GM21717 (cell line): ENCODE data around the gene MVB12B.
A peak's percentile ranks its signal among the peaks of the same experiment; 100 is the strongest.

Experiments
- ATAC-seq: cut with Tn5 transposase; IDR thresholded peaks from one replicate; pipeline ENCODE4 v1.9.1; 2021; ENCODE audit warnings: mild to moderate bottlenecking, moderate library complexity; ENCODE audit not compliant: unreplicated experiment

Gene MVB12B

DNA sequence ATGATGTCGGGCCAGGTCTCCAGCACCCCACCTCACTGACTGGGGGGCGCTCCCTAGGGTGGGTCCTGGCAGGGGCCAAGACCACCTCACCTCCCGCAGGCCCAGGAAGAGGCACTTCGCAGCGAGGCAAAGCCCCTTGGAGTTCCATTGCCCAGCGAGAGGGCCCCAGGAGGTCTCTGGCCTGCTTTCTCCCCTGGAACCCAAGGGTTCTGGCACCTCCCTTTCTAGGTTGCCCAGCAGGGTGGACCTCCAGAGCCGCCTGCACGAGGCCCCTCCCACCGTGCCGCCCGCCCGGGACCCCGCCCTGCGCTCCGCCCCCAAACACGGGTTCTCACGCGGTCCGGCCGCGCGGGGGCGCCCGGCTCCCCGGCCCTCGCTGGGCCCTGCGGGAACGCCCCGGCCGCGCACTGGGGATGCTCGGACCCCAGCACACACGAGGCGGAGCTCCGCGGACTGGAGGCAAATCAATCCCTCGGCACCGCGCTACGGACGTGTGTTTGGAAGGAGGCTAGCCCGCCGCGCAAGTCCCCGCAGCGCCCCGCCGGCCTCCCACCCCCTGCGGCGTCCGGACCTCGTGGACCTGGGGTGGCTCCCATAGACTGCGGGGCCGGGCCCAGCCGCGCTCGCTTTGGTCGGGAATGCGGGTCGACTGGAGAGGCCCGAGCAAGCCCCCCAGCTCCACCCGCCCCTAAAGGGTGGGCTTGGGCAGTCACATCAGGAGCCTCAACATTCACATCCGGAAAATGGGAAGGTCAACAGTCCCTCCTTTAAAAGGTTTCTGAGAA is 187.6 kb downstream of the MVB12B start:
- ATAC-seq = no peak

- ATAC-seq = no peak
Measured at GRCh38 chr9:126515001-126515872, 188.6 kb downstream of the MVB12B start.

DNA sequence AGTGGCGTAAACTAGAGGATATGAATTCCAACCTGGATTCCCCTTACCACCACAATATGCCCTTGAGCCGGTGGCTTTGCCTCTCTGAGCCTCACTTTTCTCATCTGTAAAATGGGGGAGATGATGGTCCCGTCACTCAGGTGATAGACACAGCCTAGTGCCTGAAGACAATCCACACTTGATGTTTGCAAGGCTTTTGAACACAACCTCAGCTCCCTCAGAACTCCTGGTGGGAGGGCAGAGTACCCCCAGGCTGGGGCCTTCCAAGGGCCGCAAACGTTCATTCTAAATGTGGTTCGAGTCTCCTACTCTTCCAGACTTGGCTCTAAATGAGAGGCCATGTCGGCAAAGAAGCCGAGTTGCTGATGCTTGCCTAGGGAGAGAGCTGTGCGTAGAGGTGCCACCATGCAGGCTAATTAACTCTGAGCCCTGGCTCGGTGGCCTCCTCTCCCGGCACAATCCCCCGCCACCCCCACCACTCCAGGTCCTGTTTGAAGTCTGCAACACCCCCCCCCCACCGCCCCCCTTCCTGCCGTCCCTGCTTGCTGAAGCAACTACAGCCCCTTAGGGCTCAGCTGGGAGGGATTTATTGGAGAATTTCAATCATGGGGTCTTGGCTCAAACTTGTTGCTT is 189.4 kb downstream of the MVB12B start:
- no peak for ATAC-seq

DNA sequence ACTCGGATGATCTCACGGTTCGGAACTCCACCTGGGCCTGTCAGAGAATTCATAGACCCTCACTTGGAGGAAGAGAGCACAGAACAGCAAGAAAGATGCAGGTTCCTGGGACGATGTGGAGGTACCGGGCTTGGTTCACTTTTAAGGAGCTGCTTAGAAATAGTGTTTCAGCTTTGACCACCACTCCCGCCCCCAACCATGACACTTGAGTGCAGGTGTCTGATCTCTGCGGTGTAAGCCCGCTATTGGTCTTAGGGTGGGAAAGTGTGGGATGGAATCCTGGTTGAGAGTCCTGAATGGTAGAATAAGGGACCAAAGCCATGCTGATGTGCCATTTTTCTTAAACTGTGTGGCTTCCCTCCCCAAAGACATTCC is 189.9 kb downstream of the MVB12B start:
- no peak for ATAC-seq

GRCh38 chr9:126516936-126517832 is 190.6 kb downstream of the MVB12B start:
- peak; percentile 55 for ATAC-seq

GRCh38 chr9:126517833-126518356 is 191.3 kb downstream of the MVB12B start:
- no peak for ATAC-seq

DNA sequence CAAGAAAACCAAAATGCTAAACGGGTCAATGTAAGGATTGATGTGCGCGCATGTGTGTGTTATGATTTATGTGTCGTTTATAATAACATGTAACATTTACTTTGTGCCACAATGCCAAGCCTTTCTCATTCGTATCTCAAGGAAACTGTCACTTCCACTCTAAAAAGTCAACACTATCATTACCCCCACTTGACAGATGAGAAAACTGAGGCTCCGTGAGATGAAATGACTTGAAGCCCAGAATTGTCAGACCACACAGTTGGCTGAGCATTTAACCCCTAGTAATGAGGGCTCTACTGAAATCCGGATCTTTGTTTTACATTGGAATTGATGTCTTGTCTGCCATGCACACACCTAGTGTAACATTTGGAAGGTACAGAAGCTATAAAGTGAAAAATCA is 192.1 kb downstream of the MVB12B start:
- ATAC-seq = no peak

DNA sequence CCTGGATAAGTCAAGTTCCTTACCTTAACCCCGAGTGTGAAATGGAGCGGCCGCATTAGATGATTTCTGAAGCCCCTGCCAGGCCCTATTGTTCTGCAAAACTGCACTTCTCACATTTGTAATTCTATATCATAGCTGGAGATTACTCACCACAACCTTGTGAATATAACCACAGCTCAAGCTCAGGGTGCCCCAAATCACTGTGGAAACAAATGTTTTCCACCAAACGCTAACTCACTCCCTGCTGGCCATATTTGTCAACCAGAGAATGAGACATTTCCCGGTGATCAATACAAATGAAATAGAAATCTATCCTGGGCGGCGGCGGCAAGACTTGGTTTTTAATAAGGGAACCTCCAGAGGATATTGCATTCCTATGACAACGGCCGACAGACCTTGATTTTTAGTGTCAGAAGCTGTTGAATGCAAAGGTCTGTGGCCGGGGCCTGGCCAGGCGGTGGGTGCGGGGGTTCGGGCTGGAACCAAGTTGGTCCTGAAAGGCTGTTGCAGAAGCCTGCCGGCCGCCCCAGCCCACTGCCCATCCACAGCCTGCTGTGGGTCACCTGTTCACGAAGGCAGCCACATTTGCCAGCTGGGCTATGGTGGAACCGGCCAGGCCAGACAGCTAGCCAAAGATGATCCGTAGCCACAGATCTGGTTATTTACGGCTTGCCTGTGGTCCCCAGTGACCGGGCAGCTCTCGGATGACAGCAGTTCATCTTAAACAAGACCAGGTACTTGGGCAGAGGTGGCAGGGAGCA is 193.2 kb downstream of the MVB12B start:
- no peak for ATAC-seq

- ATAC-seq = no peak
Measured at GRCh38 chr9:126520453-126520852, 193.8 kb downstream of the MVB12B start.

DNA sequence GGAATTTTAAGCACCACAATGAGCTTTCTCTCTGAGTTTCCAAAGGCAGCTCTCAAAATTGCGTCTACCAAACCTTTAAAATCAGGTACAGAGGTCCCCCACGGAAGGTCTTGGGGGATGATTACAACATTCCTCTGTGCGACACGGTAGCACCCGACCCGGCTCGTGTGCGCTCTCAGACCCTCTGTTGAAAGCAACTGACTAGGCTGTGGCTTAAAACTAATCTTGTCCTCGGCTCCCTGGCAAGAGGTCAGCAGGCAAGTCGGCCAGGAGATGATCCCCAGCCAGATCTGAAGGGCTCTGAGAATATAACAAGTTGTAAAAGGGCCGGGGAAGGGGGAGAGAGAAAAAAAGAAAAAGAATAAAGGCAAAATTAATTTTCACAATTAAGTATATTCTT is 194.5 kb downstream of the MVB12B start:
- no peak for ATAC-seq

DNA sequence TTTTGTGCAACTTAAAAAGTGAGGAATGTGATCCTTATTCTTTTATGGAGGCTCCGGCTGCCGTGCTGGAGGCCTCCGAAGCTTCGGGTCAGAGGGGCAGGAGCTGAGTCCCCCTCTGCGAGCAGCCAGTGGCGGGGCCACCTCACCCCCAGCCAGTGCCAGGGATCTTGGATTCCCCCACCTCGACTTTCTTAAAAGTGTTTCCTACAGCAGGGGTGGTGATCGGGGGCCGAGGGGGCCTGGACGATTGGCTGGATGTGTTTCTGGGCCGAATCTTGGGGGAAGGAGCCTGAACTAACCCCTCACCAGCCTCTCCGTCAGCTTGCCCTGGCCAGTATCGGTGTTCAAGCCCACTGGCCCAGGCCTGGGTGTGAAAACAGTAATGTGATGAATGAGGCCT is 194.9 kb downstream of the MVB12B start:
- no peak for ATAC-seq

DNA sequence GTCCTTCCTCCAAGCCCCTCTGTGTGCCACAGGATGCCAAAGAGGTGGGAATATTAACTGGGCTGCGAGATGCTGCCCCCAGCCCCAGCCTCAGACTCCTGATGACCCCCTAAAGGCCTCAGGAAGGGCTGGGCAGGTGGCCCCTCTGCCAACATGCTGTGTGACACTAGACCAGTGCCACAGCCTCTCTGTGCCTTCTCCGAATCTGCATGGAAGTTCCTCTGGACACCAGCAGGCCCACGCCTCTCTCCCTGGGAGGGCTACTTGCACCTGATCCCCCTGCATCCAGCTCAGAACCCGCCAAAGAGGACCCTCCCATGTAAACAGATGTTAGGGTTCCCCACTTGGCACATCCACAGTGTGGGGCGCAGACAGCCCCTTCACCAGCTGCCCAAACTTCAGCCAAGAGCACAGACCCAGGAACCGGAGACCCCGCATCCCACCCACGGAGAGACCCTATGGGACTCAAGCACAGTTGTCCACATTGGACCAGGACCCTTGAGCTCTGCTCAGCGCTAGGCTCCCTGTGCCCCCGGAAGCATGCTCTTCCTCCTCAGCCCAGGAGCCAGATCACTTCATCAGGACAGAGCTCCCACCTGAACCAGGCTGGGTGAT is 195.5 kb downstream of the MVB12B start:
- no peak for ATAC-seq

- no peak for ATAC-seq
Measured at GRCh38 chr9:126522612-126523356, 196.2 kb downstream of the MVB12B start.

GRCh38 chr9:126523611-126524111 is 197.0 kb downstream of the MVB12B start:
- no peak for ATAC-seq

- ATAC-seq = no peak
Measured at GRCh38 chr9:126524353-126525077, 197.9 kb downstream of the MVB12B start.

DNA sequence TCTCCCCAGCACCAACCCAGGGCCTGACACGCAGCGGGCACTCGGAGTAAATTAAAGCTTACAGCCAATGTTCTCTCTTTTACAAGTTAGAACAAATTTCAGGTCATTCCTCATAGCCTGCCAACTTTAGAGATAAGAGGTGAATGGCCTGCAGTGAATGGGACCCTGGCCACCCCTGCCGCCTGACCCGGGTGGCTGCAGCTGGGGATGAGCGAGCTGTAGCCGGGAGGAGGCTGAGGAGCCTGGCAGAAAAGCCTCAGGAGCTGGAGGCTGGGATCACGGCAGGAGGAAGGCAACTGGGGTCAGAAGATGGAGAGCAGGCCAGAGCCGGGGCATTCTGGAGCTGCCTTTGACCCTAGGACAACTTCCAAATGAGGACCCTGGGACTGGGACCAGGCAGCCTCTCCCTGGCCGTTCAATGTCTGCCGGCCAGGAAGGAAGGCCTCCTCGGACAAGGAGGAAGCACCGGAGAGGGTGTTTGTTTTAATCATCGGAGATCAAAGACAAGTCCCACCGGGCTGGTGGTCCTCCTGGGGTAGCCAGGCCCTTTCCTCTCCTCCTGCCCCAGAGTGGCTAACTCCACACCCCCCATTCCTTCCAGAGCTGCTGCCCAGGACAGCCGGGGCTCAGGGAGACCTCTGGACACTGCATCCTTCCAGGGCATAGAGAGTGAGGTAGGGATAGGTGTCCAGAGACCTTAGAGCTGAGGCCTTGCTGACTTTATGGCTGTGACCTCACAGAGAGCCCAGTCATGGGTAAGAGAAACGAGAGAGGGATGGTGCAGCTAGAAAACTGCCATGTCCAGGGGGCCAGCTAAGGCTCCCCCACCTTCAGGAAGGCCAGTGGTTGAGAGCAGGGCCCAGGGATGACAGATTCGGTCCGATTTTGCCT is 199.8 kb downstream of the MVB12B start:
- no peak for ATAC-seq
